GM21381 (cell line): ENCODE data around the gene ZNF639.

Source experiments
- ATAC-seq: cut with Tn5 transposase; IDR thresholded peaks from one replicate; pipeline ENCODE4 v1.9.1; 2021; ENCODE audit warnings: mild to moderate bottlenecking, moderate library complexity; ENCODE audit not compliant: unreplicated experiment

ZNF639 gene

GRCh38 chr3:179309225-179310078, 13.4 kb upstream of the ZNF639 start:
- ATAC-seq, result peak; percentile 89

GRCh38 chr3:179318876-179319275, 4.0 kb upstream of the ZNF639 start:
- ATAC-seq, result no peak

GRCh38 chr3:179321668-179322285, 1.1 kb upstream of the ZNF639 start:
- no peak for ATAC-seq

- ATAC-seq, result peak; percentile 36
Observed at GRCh38 chr3:179323197-179324110, 623 bp downstream of the ZNF639 start.

- no peak for ATAC-seq
Observed at GRCh38 chr3:179324270-179324754, 1.5 kb downstream of the ZNF639 start.

- ATAC-seq, result no peak
Observed at GRCh38 chr3:179330438-179330837, 7.6 kb downstream of the ZNF639 start.

GRCh38 chr3:179332240-179332639, 9.4 kb downstream of the ZNF639 start:
- ATAC-seq, result no peak

- no peak for ATAC-seq
Observed at GRCh38 chr3:179333084-179333483, 10.3 kb downstream of the ZNF639 start.

- no peak for ATAC-seq
Observed at GRCh38 chr3:179336345-179336929, 13.6 kb downstream of the ZNF639 start.

GRCh38 chr3:179347345-179348194, 24.7 kb downstream of the ZNF639 start, which contains the start of gene MFN1:
MFN1 (plus strand) TSS chr3:179347709; CDS start chr3:179348852, 1,143 bp downstream.
- ATAC-seq, result peak; percentile 93

GRCh38 chr3:179348325-179349013, 25.6 kb downstream of the ZNF639 start:
- peak; percentile 62 for ATAC-seq

GRCh38 chr3:179355996-179356395, 33.2 kb downstream of the ZNF639 start:
- no peak for ATAC-seq

- ATAC-seq, result no peak
Observed at GRCh38 chr3:179363332-179363731, 40.5 kb downstream of the ZNF639 start.

GRCh38 chr3:179369621-179370020, 46.8 kb downstream of the ZNF639 start:
- no peak for ATAC-seq

- ATAC-seq, result no peak
Observed at GRCh38 chr3:179373938-179374337, 51.1 kb downstream of the ZNF639 start.

- ATAC-seq, result no peak
Observed at GRCh38 chr3:179375091-179375999, 52.5 kb downstream of the ZNF639 start.

GRCh38 chr3:179376474-179376873, 53.6 kb downstream of the ZNF639 start:
- ATAC-seq, result no peak
